HG03139 (cell line): ENCODE data around the gene PHF3.
"Not testable (repeated sequence)": the region's sequence is repeated elsewhere in the genome, so short reads cannot be mapped to it uniquely, and the experiment has no call there.

ENCODE experiments used
- ATAC-seq: cut with Tn5 transposase; IDR thresholded peaks from one replicate; pipeline ENCODE4 v1.9.1; 2021; ENCODE audit not compliant: unreplicated experiment

PHF3 gene

DNA sequence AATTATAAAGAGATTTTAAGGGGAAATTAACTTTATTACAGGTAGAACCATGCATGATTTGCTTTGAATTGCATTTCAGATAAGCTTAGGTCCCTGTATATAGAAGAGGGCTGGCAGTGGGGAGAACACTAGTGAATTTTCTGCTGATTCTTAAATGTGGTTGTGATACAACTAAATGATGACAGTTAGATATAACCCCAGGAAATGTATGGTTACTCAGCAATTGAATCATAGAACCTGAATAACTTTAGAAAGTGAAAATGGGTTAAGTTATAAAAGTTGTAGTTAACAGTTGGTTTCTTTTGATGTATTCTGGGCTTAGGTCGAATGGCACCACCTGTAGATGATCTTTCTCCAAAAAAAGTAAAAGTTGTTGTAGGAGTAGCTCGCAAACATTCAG, 70.1 kb downstream of the PHF3 start:
- ATAC-seq, result no peak

DNA sequence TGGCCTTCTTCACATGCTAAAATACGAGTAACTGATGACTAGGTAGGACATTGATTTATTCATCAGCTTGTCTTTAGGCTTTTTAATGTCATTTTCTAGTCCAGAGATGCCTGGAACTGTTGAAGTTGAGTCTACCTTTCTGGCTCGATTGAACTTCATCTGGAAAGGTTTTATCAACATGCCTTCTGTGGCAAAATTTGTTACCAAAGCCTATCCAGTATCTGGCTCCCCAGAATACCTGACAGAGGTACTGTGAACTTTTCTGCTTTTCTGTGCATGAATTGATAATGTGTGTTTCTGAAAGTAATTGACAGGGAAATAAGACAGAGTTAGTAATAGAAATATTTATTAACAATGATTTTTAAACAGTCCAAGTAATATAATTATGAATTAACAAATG, 71.0 kb downstream of the PHF3 start:
- ATAC-seq, result no peak

DNA sequence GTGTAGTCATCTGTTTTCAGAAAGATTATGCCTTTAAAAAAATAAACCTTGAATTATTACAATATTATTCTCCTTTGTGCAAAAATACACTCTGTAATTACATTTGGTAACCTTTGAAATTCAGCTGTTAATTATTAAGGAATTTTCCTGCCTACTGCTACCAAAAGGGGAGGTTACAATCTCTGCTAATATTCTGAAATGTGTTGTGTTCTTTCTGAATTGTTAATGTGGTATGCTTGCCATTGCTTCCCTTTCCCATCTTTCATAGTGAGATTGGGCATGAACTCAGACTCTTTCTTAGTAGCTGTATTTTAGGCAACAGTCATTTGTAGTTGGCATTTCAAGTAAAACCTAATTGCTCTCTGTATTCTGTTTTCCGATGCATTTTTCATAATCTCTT, 73.0 kb downstream of the PHF3 start:
- ATAC-seq, result no peak

DNA sequence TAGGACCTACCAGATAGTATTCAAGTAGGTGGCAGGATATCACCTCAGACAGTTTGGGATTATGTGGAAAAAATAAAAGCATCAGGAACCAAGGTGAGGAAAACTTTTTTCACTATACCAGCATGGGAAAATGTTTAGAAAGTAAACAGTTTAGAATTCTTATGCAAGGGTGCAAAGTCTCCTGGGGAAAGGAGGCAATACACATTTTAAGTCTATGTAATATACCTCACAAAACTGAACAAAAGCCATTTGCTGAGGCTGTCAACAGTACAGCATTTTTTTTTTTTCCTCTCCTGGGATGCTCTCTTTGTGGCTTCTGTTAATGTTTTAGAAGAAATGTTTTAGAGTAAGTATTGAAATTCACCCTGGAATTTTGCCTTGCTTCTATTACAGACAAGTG, 73.5 kb downstream of the PHF3 start:
- no peak for ATAC-seq

DNA sequence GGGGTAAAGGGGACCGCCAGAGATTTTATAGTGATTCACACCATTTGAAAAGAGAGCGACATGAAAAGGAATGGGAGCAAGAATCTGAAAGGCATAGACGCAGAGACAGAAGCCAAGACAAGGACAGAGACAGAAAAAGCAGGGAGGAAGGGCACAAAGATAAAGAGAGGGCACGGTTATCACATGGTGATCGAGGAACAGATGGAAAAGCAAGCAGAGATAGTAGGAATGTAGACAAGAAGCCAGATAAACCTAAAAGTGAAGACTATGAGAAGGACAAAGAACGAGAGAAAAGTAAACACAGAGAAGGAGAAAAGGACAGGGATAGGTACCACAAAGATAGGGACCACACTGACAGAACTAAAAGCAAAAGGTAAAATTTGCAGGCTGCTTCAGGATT, 77.7 kb downstream of the PHF3 start:
- no peak for ATAC-seq

DNA sequence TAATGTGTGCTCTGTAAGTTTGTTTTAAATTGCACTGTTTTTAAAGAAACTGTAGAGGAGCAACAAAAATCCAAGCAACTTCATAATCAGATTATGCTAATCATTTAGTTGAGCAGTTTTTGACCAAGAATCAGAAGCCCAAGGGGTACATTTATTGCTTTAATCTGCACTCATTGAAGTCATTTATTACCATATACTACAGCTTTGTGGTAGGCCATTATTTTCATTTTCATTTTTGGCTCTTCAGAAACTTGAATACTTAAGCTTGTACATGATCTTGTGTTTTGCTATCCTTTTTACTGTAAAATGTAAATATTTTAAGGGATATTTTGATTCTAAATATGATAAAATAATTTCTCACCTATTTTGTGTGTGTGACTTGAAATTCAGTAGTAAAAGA, 78.5 kb downstream of the PHF3 start:
- ATAC-seq, result no peak

DNA sequence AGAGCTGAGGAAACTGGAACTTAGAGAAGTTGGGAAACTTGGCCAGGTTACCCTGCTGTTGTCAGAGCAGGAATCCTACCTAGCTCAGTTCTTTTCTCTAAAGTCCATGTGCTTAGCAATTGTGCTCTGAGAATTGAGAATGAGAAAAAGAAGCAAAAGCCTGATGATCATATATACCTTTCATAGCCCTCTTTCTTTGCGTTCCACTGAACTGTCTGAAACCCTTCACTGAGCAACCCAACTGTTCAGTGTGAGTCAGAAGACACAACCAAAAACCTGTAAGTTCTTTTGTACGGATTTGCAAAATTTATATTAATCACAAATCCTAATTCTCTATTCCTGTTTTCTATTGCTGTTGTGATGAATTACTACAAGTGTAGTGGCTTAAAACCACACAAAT, 80.6 kb downstream of the PHF3 start:
- ATAC-seq, result no peak

DNA sequence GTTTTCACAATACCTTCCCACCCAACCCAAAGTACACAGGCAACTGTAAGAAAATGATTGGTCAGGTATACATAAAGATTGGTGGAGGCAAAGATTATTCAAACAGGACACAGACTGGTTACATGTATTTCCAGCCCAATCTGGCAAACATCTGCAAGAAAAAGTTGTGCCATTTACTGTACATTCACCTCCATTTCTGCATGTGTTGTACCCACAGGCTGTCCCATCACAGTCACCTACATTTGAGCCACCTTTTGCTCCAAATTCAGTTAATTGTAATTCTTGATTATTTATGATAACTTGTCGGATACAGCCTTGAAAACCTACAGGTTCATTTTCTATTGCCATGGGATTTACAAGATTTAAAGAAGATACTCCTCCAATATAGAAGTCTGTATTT, 85.6 kb downstream of the PHF3 start:
- ATAC-seq, result no peak

DNA sequence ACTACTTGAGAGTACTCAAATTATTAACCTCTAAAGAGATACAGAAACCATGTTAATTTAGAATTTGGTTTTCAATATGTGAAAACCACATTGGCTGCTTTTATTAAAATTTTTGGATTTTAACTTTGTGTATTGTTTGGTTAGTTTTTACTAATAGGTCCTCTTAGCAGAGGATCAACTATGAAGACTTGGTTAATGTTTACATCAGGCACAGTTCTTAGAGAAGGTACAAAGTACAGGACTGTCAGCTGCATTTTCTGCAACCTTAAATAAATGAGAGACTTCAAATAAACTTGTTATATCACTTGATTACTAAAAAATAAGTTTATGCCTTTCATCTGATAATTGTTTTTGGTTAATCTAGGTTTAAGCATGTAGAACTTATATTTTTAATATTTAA, 89.1 kb downstream of the PHF3 start:
- ATAC-seq, result no peak

DNA sequence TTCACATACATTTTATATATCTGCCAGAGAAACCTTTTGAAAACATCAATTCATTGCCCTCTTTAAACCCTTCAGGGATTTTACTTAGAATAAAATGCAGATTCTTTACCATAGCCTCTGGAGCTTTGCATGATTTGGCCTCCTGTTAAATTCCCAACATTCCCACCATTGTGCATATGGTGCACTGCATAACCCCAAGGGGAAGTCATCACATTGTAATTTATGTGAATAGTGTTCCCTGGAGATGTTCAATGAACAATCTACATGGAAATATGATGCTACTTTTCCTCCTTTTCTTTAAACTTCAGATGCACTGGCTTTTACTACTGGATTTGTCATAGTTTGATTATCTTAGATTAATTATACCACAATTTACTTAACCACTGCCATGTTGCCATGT, 94.7 kb downstream of the PHF3 start:
- no peak for ATAC-seq

DNA sequence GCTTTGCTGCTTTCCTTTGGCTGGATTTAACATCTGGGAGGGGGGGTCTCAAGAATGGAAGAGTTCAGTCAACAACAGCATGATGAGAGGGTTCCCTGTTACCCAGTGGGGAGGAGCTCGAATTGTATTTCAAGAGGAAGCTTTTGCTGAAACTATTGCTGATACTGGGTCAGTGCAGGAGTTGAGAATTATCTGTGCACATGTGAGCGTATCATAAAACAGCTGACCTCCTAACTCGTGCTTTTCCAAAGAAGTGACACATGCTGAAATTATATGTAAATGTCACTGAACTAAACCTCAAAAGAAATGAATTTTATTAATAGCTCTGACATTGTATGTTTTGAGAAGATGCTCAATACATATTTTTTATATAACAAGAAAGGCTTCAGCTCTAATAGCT, 96.3 kb downstream of the PHF3 start:
- no peak for ATAC-seq

DNA sequence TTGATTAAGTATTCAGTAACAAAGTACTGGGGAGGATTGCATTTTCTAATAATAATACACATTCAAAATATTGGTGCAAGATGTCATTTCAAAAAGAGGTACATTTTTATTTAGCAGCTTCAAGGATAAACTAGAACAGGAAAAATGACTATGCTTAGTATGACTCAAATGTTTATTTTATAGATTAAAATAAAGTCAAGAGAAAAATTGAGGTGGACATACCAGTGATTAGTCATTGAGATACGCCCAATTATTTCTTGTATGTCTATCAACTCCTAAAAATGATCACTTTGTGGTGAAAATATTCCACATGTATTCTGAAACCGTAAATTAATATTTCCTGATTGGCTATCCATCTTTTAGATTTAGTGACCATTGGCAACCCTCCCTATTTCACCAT, 96.7 kb downstream of the PHF3 start:
- no peak for ATAC-seq

DNA sequence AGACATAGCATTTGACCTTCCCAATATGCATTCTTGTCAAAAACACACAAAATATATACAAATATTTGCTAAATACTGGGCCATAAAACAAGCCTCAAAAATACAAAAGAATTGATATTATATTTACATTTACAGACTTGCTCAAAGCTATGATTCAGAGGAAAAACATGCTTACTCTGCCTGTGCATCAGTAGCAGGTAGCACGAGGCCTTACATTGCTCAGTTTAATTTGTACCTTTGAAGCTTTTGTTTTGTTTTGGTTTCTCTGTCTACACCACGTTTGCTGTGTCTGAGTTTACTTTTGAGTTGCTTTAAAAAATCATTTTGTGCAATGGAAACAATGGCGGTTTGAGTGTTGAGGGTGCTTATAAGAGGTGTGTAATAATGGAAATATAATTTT, 99.3 kb downstream of the PHF3 start:
- no peak for ATAC-seq

DNA sequence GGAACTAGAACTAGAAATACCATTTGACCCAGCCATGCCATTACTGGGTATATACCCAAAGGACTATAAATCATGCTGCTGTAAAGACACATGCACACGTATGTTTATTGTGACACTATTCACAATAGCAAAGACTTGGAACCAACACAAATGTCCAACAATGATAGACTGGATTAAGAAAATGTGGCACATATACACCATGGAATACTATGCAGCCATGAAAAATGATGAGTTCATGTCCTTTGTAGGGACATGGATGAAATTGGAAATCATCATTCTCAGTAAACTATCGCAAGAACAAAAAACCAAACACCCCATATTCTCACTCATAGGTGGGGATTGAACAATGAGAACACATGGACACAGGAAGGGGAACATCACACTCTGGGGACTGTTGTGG, 102.6 kb downstream of the PHF3 start:
- ATAC-seq, result not testable (repeated sequence)

DNA sequence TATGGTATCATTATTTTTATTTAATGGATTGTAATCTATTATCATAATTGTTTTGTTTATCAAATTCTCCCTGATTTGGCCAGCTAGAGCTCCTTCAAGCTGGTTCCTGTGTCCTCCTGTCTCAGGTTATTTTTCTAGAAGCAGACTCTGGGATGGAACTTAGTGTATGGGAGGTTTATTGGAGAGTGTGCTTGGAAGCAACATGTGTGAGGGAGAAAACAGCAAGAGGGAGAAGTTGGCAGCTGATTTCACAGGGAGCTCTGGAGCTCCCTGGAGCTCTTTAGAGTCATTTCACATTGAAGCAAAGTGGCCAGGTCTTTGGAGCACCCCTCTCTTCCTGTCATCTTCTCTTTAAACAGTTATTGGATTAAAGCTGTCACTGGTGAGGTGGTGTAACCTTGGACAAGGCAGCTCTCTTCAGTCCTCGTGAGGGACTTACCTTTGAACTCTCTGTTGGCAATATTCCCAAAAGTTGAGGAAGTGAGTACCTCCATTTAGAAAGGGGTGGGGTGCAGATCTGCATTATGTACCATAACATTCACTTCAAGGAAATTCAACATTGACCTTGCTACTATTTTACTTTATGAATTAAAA, 103.6 kb downstream of the PHF3 start:
- no peak for ATAC-seq

DNA sequence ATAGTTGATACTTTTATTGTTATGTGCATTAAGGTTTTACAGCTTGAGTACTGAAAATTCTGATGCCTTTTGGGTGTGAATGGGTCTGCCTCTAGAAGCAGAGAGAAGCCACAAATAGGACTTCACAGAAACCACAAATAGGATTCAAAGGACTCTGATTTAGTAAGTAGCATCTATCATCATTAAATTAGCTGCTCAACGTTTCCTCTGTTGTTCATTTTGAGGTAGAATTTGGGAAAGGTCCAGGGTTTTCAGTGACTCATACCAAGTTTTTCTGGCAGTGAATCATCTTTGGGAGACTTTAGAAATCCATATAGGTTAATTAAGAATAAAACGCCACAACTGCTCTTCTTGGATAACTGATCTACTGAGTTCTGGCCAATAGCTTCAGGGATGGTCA, 105.1 kb downstream of the PHF3 start:
- no peak for ATAC-seq

DNA sequence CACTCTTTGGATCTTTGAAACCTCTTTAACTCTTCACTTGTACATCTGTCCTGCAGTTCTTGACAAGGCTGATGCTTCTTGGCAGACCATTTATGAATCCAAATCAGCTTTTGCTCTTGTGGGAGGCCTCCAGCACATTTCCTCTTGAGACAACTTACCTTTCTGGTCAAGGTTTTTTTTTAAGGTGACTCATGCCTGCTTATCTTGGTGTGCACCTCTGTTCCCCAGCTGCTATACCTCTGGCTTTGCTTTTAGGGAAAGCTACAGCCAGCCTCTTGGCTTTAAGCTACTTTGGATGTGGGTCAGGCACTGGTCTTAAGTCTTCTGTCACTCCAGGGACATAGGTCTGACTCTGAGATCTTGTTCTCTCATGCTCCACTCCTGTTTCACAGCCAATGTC, 106.5 kb downstream of the PHF3 start:
- ATAC-seq, result no peak

DNA sequence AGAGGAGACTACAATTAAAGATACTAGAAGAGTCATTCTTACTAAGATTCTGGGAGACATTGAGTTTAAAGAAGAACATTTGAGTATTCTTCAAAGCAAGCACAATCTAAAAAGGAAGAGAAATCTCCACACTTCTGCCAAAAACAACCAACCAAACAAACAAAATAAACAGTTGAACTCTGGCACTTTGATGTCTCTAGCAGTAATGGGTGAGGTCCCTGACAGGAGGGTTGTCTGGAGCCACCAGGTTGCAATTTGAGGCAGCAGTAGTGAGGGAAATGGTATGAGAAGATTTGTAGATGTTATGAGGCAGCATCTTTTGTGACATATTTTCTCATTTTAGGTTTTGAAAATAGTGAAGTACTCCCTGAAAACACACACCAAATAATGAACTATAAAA, 108.1 kb downstream of the PHF3 start:
- no peak for ATAC-seq

DNA sequence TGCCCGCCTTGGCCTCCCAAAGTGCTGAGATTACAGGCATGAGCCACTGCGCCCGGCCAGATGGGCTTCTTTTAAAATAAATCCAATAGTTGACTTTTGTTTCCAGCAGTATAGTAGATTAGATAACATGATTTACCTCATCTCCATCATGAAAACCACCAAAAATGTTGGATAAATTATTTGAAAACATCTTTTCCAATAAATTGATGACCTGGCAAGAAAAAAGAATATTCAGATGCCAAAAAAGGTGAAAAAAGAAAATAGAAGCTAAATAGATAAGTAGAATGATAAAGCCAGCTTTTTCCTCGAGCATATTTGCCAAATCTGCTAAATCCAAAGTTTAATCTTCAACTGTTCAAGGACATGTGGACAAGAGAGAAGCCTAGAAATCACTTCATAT, 109.2 kb downstream of the PHF3 start:
- no peak for ATAC-seq

DNA sequence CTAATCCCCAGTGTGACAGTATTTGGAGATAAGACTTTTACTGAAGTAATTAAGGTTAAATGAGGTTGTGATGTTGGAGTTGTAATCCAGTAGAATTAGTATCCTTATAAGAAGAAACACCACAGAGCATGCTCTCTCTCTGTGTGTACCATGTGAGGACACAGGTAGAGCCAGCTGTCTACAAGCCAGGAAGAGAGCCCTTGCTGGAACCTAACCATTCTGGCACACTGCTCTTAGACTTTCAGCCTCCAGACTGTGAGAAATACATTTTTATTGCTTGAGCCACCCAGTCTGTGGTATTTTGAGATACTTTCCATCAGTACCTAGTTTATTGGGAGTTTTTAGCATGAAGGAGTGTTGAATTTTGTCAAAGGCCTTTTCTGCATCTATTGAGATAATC, 110.2 kb downstream of the PHF3 start:
- ATAC-seq, result no peak

DNA sequence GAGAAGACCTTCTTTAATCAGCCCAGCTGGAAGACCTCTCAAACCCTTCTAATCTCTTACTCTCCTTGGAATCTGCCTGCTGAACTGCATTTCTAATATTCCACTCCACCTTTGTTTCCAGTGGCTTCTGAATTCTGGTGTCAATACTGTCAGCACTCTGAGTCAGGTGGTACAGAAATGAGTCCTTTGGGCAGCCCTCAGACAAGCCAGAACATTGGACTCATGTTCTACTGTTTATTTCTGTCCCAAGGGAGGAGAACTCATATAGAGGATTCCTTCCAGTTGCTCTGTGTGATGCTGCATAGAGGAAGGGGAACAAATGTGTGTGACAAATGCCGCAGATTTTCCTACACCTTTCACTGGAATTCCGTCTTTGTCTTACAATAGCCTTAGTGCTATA, 114.8 kb downstream of the PHF3 start:
- no peak for ATAC-seq

DNA sequence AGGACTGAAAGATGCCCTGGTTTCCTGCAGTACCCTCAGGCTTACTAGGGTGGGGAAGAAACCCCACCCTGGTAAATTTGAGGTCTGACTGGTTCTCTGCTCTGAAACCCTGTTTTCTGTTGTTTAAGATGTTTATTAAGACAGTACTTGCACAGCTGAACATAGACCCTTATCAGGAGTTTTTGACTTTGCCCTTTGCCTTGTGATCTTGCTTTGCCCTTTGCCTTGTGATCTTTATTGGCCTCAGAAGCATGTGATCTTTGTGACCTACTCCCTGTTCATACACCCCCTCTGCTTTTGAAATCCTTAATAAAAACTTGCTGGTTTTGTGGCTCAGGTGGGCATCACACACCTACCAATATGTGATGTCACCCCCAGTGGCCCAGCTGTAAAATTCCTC, 121.7 kb downstream of the PHF3 start:
- ATAC-seq, result not testable (repeated sequence)

DNA sequence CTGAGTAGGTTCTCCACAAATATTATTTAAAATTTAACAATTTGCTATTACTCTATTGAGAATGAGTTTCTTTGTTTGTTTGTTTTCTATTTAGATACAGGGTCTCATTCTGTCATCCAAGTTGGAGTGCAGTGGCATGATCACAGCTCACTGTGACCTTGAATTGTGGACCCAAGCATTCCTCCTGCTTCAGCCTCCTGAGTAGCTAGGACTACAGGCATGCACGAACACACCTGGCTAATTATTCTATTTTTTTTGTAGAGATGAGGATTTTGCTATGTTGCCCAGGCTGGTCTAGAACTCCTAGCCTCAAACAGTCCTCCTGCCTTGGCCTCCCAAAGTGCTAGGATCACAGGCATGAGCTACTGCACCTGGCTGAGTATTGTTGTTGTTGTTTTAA, 122.2 kb downstream of the PHF3 start:
- no peak for ATAC-seq

DNA sequence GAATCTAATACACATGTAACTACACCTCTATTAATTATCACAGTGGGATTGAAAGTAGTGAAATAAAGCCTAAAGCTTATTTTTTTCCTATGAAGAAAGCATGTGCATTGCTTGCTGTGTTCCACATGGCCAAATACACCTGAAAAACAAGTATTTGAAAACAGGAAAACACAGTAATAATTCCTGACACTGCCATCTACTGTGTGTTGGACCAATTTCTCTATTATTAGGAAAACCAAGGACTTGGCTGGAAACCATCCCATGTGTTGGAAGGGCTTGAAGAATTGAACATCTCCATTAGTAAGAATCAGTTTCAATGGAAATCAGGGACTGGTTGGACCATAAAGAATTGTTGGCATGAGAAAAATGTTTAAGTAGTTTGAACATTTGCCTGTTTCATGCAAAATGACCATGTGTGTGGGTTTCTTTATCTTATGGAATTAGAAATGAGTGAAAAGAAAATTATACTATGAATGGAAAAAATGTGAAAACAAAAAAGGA, 124.1 kb downstream of the PHF3 start:
- ATAC-seq, result no peak
